ENCODE results near the gene MYH11.

The MYH11 gene

GRCh38 chr16:15760129-15760528 lies 96.7 kb downstream of the MYH11 start:
- Histone ChIP-seq H3K27ac (ENCODE audit: insufficient read depth in 1 of 2, low read depth in 1 of 2, low read length in 2 of 2, poor library complexity in 1 of 2, severe bottlenecking in 2 of 2) (no peak overlapping the region), H3K4me3 (ENCODE audit: control insufficient read depth in 1 of 7, extremely low read depth in 1 of 7, insufficient read depth in 4 of 7, low read depth in 2 of 7, low read length in 6 of 7) (no peak overlapping the region), H3K9me3 (ENCODE audit: control extremely low read depth in 1 of 5, control insufficient read depth in 4 of 5, insufficient read depth in 2 of 5, low read depth in 1 of 5, low read length in 4 of 5) (no peaks in the 10 kb centered on the region), H3K4me1 (ENCODE audit: control extremely low read depth in 1 of 4, control insufficient read depth in 4 of 4, insufficient read depth in 4 of 4, low read length in 3 of 4) (no peaks in the 10 kb centered on the region), H3K27me3 (replicated peaks in 2 of 5; ENCODE audit: control insufficient read depth in 4 of 5, insufficient read depth in 5 of 5, low read length in 4 of 5) (no peaks in the 10 kb centered on the region), H3K36me3 (ENCODE audit: control insufficient read depth in 4 of 4, insufficient read depth in 4 of 4, low read length in 3 of 4) (no peaks in the 10 kb centered on the region)
- ChIA-PET POLR2A (no interaction called here), CTCF (interaction anchor here (0.5 to 2.1 kb wide), 4 partner anchors 8 to 16 kb away, joined by 3 to 11 read pairs (median 4); no protein-coding TSS in a partner anchor)
- no peak for DNase-seq
- 95% methylated on average over 1 of the region's 1 CpG for WGBS (ENCODE audit: insufficient coverage)

- Histone ChIP-seq H3K4me1 (ENCODE audit: control extremely low read depth in 1 of 4, control insufficient read depth in 4 of 4, insufficient read depth in 4 of 4, low read length in 3 of 4) (no peaks in the 10 kb centered on the region), H3K27ac (ENCODE audit: insufficient read depth in 1 of 2, low read depth in 1 of 2, low read length in 2 of 2, poor library complexity in 1 of 2, severe bottlenecking in 2 of 2) (no peak overlapping the region), H3K27me3 (replicated peaks in 2 of 5; ENCODE audit: control insufficient read depth in 4 of 5, insufficient read depth in 5 of 5, low read length in 4 of 5) (no peaks in the 10 kb centered on the region), H3K9me3 (ENCODE audit: control extremely low read depth in 1 of 5, control insufficient read depth in 4 of 5, insufficient read depth in 2 of 5, low read depth in 1 of 5, low read length in 4 of 5) (no peaks in the 10 kb centered on the region), H3K36me3 (ENCODE audit: control insufficient read depth in 4 of 4, insufficient read depth in 4 of 4, low read length in 3 of 4) (no peaks in the 10 kb centered on the region), H3K4me3 (ENCODE audit: control insufficient read depth in 1 of 7, extremely low read depth in 1 of 7, insufficient read depth in 4 of 7, low read depth in 2 of 7, low read length in 6 of 7) (no peak overlapping the region)
- 100% methylated on average over 1 of the region's 4 CpGs for WGBS (ENCODE audit: insufficient coverage)
- CTCF ChIA-PET: interaction anchor here (0.6 kb wide), 1 partner anchor 384 kb away, joined by 4 read pairs; no protein-coding TSS in a partner anchor
- DNase-seq: no peak
- POLR2A ChIA-PET: interaction anchor here (0.6 kb wide), 1 partner anchor 321 kb away, joined by 4 read pairs; no protein-coding TSS in a partner anchor
These were observed 97.8 kb downstream of the MYH11 start for GRCh38 chr16:15759070-15759469.

GRCh38 chr16:15757630-15758251 lies 99.1 kb downstream of the MYH11 start:
- DNase-seq: no peak
- CTCF ChIA-PET: interaction anchor here (0.6 to 1.5 kb wide), 6 partner anchors 11 to 376 kb away, joined by 3 to 4 read pairs (median 4); no protein-coding TSS in a partner anchor
- 91% methylated on average over 23 of the region's 23 CpGs for WGBS (ENCODE audit: insufficient coverage)
- H3K27me3 ChIP-seq (replicated peaks in 2 of 5; ENCODE audit: control insufficient read depth in 4 of 5, insufficient read depth in 5 of 5, low read length in 4 of 5): no peaks in the 10 kb centered on the region
- no peaks in the 10 kb centered on the region for H3K36me3 ChIP-seq (ENCODE audit: control insufficient read depth in 4 of 4, insufficient read depth in 4 of 4, low read length in 3 of 4)
- H3K9me3 ChIP-seq (ENCODE audit: control extremely low read depth in 1 of 5, control insufficient read depth in 4 of 5, insufficient read depth in 2 of 5, low read depth in 1 of 5, low read length in 4 of 5): no peaks in the 10 kb centered on the region
- POLR2A ChIA-PET: interaction anchor here (0.6 kb wide), 1 partner anchor 18 kb away, joined by 7 read pairs; no protein-coding TSS in a partner anchor
- H3K4me1 ChIP-seq (ENCODE audit: control extremely low read depth in 1 of 4, control insufficient read depth in 4 of 4, insufficient read depth in 4 of 4, low read length in 3 of 4): no peaks in the 10 kb centered on the region
- H3K4me3 ChIP-seq (ENCODE audit: control insufficient read depth in 1 of 7, extremely low read depth in 1 of 7, insufficient read depth in 4 of 7, low read depth in 2 of 7, low read length in 6 of 7): no peak overlapping the region
- H3K27ac ChIP-seq (ENCODE audit: insufficient read depth in 1 of 2, low read depth in 1 of 2, low read length in 2 of 2, poor library complexity in 1 of 2, severe bottlenecking in 2 of 2): no peak overlapping the region

GRCh38 chr16:15757077-15757386 lies 99.8 kb downstream of the MYH11 start:
- H3K27me3 ChIP-seq (replicated peaks in 2 of 5; ENCODE audit: control insufficient read depth in 4 of 5, insufficient read depth in 5 of 5, low read length in 4 of 5): no peaks in the 10 kb centered on the region
- peak overlapping the region in 1 of 7 experiments; percentile 19 for H3K4me3 ChIP-seq (ENCODE audit: control insufficient read depth in 1 of 7, extremely low read depth in 1 of 7, insufficient read depth in 4 of 7, low read depth in 2 of 7, low read length in 6 of 7)
- POLR2A ChIA-PET: no interaction called here
- CTCF ChIA-PET: interaction anchor here (0.6 to 1.5 kb wide), 7 partner anchors 10 to 377 kb away, joined by 3 to 4 read pairs (median 3); no protein-coding TSS in a partner anchor
- H3K27ac ChIP-seq (ENCODE audit: insufficient read depth in 1 of 2, low read depth in 1 of 2, low read length in 2 of 2, poor library complexity in 1 of 2, severe bottlenecking in 2 of 2): no peak overlapping the region
- 51% methylated on average over 5 of the region's 10 CpGs for WGBS (ENCODE audit: insufficient coverage)
- H3K4me1 ChIP-seq (ENCODE audit: control extremely low read depth in 1 of 4, control insufficient read depth in 4 of 4, insufficient read depth in 4 of 4, low read length in 3 of 4): no peaks in the 10 kb centered on the region
- no peaks in the 10 kb centered on the region for H3K9me3 ChIP-seq (ENCODE audit: control extremely low read depth in 1 of 5, control insufficient read depth in 4 of 5, insufficient read depth in 2 of 5, low read depth in 1 of 5, low read length in 4 of 5)
- no peak for DNase-seq
- H3K36me3 ChIP-seq (ENCODE audit: control insufficient read depth in 4 of 4, insufficient read depth in 4 of 4, low read length in 3 of 4): no peaks in the 10 kb centered on the region

GRCh38 chr16:15754821-15755534 lies 101.8 kb downstream of the MYH11 start:
- no peaks in the 10 kb centered on the region for H3K27me3 ChIP-seq (replicated peaks in 2 of 5; ENCODE audit: control insufficient read depth in 4 of 5, insufficient read depth in 5 of 5, low read length in 4 of 5)
- CTCF ChIA-PET: interaction anchor here (1.1 to 2.0 kb wide), 7 partner anchors 11 to 133 kb away, joined by 3 to 9 read pairs (median 5); no protein-coding TSS in a partner anchor
- 96% methylated on average over 5 of the region's 8 CpGs for WGBS (ENCODE audit: insufficient coverage)
- POLR2A ChIA-PET: no interaction called here
- H3K4me3 ChIP-seq (ENCODE audit: control insufficient read depth in 1 of 7, extremely low read depth in 1 of 7, insufficient read depth in 4 of 7, low read depth in 2 of 7, low read length in 6 of 7): no peak overlapping the region
- no peaks in the 10 kb centered on the region for H3K4me1 ChIP-seq (ENCODE audit: control extremely low read depth in 1 of 4, control insufficient read depth in 4 of 4, insufficient read depth in 4 of 4, low read length in 3 of 4)
- no peak overlapping the region for H3K27ac ChIP-seq (ENCODE audit: insufficient read depth in 1 of 2, low read depth in 1 of 2, low read length in 2 of 2, poor library complexity in 1 of 2, severe bottlenecking in 2 of 2)
- no peaks in the 10 kb centered on the region for H3K9me3 ChIP-seq (ENCODE audit: control extremely low read depth in 1 of 5, control insufficient read depth in 4 of 5, insufficient read depth in 2 of 5, low read depth in 1 of 5, low read length in 4 of 5)
- DNase-seq: no peak
- H3K36me3 ChIP-seq (ENCODE audit: control insufficient read depth in 4 of 4, insufficient read depth in 4 of 4, low read length in 3 of 4): no peaks in the 10 kb centered on the region

- peaks cover 0 to 3% (median 0%) of the 10 kb centered on the region in 4 experiments for H3K36me3 ChIP-seq (ENCODE audit: control insufficient read depth in 4 of 4, insufficient read depth in 4 of 4, low read length in 3 of 4)
- POLR2A ChIA-PET: no interaction called here
- H3K9me3 ChIP-seq (ENCODE audit: control extremely low read depth in 1 of 5, control insufficient read depth in 4 of 5, insufficient read depth in 2 of 5, low read depth in 1 of 5, low read length in 4 of 5): peaks cover 0 to 3% (median 0%) of the 10 kb centered on the region in 5 experiments
- DNase-seq: no peak
- CTCF ChIA-PET: interaction anchor here (1.5 kb wide), 1 partner anchor 13 kb away, joined by 3 read pairs; no protein-coding TSS in a partner anchor
- H3K27me3 ChIP-seq (replicated peaks in 2 of 5; ENCODE audit: control insufficient read depth in 4 of 5, insufficient read depth in 5 of 5, low read length in 4 of 5): no peaks in the 10 kb centered on the region
- no peaks in the 10 kb centered on the region for H3K4me1 ChIP-seq (ENCODE audit: control extremely low read depth in 1 of 4, control insufficient read depth in 4 of 4, insufficient read depth in 4 of 4, low read length in 3 of 4)
- H3K4me3 ChIP-seq (ENCODE audit: control insufficient read depth in 1 of 7, extremely low read depth in 1 of 7, insufficient read depth in 4 of 7, low read depth in 2 of 7, low read length in 6 of 7): no peak overlapping the region
- 88% methylated on average over 11 of the region's 12 CpGs for WGBS (ENCODE audit: insufficient coverage)
- H3K27ac ChIP-seq (ENCODE audit: insufficient read depth in 1 of 2, low read depth in 1 of 2, low read length in 2 of 2, poor library complexity in 1 of 2, severe bottlenecking in 2 of 2): no peak overlapping the region
These were observed 103.9 kb downstream of the MYH11 start for GRCh38 chr16:15752717-15753488.

Data from common myeloid progenitor, CD34-positive (primary cell).